PFSK-1 (cell line): ENCODE results near the gene CEBPG.

ENCODE experiments used
- FOXP2 ChIP-seq: optimal IDR thresholded peaks from 2 replicates; pipeline ENCODE3; 2011; ENCODE audit warnings: borderline replicate concordance, control low read depth, inconsistent platforms; ENCODE audit not compliant: insufficient read depth; ENCODE audit errors: extremely low read length, extremely low read depth
- POLR2AphosphoS5 ChIP-seq: IDR thresholded peaks from 2 replicates; pipeline ENCODE4 v1.6.1; 2012; ENCODE audit warnings: low read depth, mild to moderate bottlenecking, control low read depth, low read length, moderate library complexity
- SIN3A ChIP-seq: IDR thresholded peaks from 2 replicates; pipeline ENCODE4 v1.6.1; 2012; ENCODE audit warnings: mild to moderate bottlenecking, low read length, moderate library complexity, borderline replicate concordance; ENCODE audit not compliant: insufficient read depth
- TAF1 ChIP-seq: IDR thresholded peaks from 2 replicates; pipeline ENCODE4 v1.6.1; 2012; ENCODE audit warnings: low read length, control low read depth, borderline replicate concordance; ENCODE audit not compliant: insufficient read depth
- TF ChIP-seq, protein P1 (sequence below), 2 experiments: IDR thresholded peaks; 2 replicates each; pipeline versions ENCODE4 v1.6.1 to v1.8.0; 2011 to 2012; ENCODE audit warnings: low read depth in 2 of 2, low read length in 2 of 2, control low read depth in 1 of 2, inconsistent platforms in 1 of 2, mild to moderate bottlenecking in 1 of 2, moderate library complexity in 1 of 2; ENCODE audit not compliant: insufficient read depth in 1 of 2

CEBPG gene

DNA sequence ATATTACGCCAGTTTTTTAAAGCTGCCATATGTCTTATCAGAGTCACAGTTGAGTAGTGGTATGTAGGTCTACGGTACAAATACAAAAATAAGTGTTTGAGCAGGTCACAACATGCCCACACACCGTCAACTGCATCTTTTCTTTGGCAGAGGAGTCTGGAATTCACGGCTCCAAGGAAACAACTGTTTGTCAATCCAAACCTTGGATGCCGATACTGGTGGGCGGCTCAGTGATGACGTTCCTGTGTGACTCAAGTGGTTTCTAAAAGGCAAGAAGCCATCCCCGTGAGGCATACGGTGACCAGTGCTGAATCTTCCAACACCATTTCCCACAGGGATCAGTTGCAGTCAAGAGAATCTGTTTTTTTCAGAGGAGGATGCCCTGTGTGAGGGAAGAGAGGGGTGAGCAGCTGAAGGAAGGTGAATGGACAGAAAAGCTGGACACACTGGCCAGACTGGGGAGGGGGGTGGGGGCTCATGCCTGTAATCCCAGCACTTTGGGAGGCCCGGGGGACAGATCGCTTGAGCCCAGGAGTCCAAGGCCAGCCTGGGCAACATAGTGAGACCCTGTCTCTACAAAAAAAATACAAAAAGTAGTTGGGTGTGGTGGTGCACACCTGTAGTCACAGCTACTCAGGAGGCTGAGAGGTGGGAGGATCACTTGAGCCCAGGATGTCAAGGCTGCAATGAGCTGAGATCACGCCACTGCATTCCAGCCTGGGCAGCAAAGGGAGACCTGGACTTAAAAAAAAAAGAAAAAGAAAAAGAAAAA lies 22.8 kb upstream of the CEBPG start:
- TF ChIP-seq, protein P1, sequence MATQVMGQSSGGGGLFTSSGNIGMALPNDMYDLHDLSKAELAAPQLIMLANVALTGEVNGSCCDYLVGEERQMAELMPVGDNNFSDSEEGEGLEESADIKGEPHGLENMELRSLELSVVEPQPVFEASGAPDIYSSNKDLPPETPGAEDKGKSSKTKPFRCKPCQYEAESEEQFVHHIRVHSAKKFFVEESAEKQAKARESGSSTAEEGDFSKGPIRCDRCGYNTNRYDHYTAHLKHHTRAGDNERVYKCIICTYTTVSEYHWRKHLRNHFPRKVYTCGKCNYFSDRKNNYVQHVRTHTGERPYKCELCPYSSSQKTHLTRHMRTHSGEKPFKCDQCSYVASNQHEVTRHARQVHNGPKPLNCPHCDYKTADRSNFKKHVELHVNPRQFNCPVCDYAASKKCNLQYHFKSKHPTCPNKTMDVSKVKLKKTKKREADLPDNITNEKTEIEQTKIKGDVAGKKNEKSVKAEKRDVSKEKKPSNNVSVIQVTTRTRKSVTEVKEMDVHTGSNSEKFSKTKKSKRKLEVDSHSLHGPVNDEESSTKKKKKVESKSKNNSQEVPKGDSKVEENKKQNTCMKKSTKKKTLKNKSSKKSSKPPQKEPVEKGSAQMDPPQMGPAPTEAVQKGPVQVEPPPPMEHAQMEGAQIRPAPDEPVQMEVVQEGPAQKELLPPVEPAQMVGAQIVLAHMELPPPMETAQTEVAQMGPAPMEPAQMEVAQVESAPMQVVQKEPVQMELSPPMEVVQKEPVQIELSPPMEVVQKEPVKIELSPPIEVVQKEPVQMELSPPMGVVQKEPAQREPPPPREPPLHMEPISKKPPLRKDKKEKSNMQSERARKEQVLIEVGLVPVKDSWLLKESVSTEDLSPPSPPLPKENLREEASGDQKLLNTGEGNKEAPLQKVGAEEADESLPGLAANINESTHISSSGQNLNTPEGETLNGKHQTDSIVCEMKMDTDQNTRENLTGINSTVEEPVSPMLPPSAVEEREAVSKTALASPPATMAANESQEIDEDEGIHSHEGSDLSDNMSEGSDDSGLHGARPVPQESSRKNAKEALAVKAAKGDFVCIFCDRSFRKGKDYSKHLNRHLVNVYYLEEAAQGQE (IDR thresholded peaks at IDR 0.05; ENCODE audit: insufficient read depth in 1 of 2, low read depth in 2 of 2, low read length in 2 of 2) = no peak
- TF ChIP-seq TAF1 = no peak
- no peak for TF ChIP-seq SIN3A
- TF ChIP-seq POLR2AphosphoS5 = no peak
- TF ChIP-seq FOXP2 = no peak

DNA sequence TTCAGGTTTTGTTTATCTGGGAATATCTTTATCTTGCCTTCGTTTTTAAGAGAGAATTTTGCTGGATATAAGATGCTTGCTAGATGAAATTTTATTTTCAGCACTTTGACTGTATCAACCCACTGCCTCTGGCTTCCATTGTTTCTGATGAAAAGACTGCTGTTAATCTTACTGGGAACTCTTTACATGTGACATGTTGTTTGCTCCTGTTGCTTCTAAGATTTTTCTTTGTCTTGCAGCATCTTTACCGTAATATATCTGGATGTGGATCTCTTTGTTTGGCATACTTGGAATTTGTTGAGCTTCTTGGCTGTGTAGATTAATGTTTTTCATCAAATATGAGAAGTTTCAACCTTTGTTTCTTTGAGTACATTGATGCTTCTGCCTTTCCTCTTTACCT lies 18.0 kb upstream of the CEBPG start:
- TF ChIP-seq, protein P1 (IDR thresholded peaks at IDR 0.05; ENCODE audit: insufficient read depth in 1 of 2, low read depth in 2 of 2, low read length in 2 of 2) = no peak
- TF ChIP-seq FOXP2 (no peak), POLR2AphosphoS5 (no peak), TAF1 (no peak), SIN3A (no peak)

DNA sequence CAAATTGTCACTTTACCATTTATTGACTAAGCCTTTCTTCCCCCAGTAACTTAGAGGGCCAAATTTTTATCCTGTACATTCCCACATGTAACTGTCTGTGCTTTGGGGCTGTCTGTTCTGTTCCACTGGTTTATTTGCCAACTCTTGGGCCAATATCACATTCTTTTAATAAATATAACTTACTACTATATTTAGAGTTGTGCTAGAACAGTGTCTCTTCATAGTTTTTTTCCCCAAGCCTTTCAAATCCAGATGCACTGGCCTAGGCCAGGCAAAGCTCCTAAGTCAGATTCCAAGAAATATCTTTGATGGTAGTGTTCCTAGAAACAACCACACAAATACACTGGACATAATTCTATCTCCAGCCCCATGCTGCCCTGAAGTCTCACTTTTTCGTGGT lies 16.0 kb upstream of the CEBPG start:
- no peak for TF ChIP-seq SIN3A
- TF ChIP-seq FOXP2 = no peak
- TF ChIP-seq POLR2AphosphoS5 = no peak
- TF ChIP-seq TAF1 = no peak
- TF ChIP-seq, protein P1 (IDR thresholded peaks at IDR 0.05; ENCODE audit: insufficient read depth in 1 of 2, low read depth in 2 of 2, low read length in 2 of 2) = no peak

DNA sequence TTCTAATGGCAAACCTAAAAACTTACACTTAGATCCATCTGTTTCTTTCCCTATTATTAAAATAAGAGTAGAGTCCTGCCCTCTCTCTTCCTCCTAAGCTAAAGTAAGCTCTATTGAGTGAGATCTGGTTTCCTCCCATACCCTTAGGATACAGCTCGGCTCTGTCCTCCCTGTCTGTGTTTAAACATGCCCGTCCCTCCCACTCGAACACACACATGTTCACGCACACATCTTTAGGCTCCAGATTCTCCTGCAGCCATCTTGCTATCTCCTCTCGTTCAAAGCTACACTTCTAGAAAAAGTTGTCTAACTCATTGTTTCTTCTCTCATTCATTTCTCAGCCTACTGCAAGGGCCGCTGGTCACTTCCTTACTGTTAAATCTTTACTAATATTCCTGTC lies 15.1 kb upstream of the CEBPG start:
- no peak for TF ChIP-seq FOXP2
- TF ChIP-seq TAF1 = no peak
- TF ChIP-seq POLR2AphosphoS5 = no peak
- TF ChIP-seq, protein P1 (IDR thresholded peaks at IDR 0.05; ENCODE audit: insufficient read depth in 1 of 2, low read depth in 2 of 2, low read length in 2 of 2) = no peak
- no peak for TF ChIP-seq SIN3A

DNA sequence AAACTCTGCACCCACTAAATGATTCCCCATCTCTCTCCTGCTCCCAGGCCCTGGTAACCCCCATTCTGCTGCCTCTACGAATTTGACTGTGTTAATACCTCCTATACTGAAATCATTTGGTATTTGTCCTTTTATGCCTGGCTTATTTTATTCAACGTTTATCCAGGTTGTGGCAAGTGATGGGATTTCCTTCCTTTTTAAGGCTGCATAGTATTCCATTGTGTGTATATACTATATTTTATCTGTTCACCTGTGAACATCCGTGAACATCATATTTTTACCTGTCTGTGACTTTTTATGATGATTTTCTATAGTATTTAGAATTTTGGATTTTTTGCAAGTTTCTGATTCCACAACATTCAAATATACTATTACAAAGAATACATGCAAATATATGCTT lies 13.9 kb upstream of the CEBPG start:
- TF ChIP-seq, protein P1 (IDR thresholded peaks at IDR 0.05; ENCODE audit: insufficient read depth in 1 of 2, low read depth in 2 of 2, low read length in 2 of 2) = no peak
- no peak for TF ChIP-seq POLR2AphosphoS5
- no peak for TF ChIP-seq SIN3A
- no peak for TF ChIP-seq FOXP2
- no peak for TF ChIP-seq TAF1
